SK-N-SH (cell line): ENCODE data around the gene SLC2A11. TPM values are rescaled to one million over a fixed set of nuclear protein-coding genes. Genes with fewer than 3 reads are reported as not detected.
"Not testable (repeated sequence)": the region's sequence is repeated elsewhere in the genome, so short reads cannot be mapped to it uniquely, and the experiment has no call there.

Source experiments
- CTCF ChIA-PET: fragments of 300-600, 350-600 bp; formaldehyde crosslinking; extraction: SDS; loops from one replicate; lab custom pipeline; 2021; lab: Yijun Ruan, JAX
- POLR2A ChIA-PET: fragments of 350-600 bp; sonication (Branson Sonifier 250); formaldehyde crosslinking; extraction: SDS; loops from one replicate; lab custom pipeline; 2020; ENCODE audit warnings: antibody characterized with exemption, inconsistent platforms; lab: Yijun Ruan, JAX
- DNase-seq: peaks from one replicate; pipeline ENCODE4 v3.0.0; 2012
- H2AFZ ChIP-seq: fragments of 200-600 bp; sonication (generic); 2 replicates; pipeline ENCODE4 v1.8.1; 2016; ENCODE audit warnings: antibody characterized with exemption, mild to moderate bottlenecking, low read depth
- H3F3A ChIP-seq: fragments of 200-600 bp; sonication (generic); replicated peaks from 2 replicates; pipeline ENCODE3; 2016; ENCODE audit warnings: antibody characterized with exemption, mild to moderate bottlenecking; ENCODE audit not compliant: insufficient read depth
- H3K27ac ChIP-seq, 2 experiments: fragments of 200-500 bp in 1 of 2; fragments of 200-600 bp in 1 of 2; sonication (Bioruptor generic) in 1 of 2; sonication (generic), shearing (Covaris generic) in 1 of 2; 2 replicates each; pipeline versions ENCODE4 v1.5.1 to v1.6.1; 2014 to 2016; ENCODE audit warnings: low read depth in 2 of 2, inconsistent platforms in 1 of 2, low read length in 1 of 2, mild to moderate bottlenecking in 1 of 2, mixed read lengths in 1 of 2
- H3K27me3 ChIP-seq: fragments of 200-600 bp; sonication (generic), shearing (Covaris generic); 2 replicates; pipeline ENCODE4 v1.6.1; 2016; ENCODE audit warnings: mixed run types; ENCODE audit not compliant: insufficient read depth
- H3K36me3 ChIP-seq, 2 experiments: fragments of 200-500 bp in 1 of 2; fragments of 200-600 bp in 1 of 2; sonication (Bioruptor generic) in 1 of 2; sonication (generic) in 1 of 2; replicated peaks in 1 of 2; 2 replicates each; pipeline versions ENCODE3 to v1.5.1; 2014 to 2016; ENCODE audit warnings: low read length in 1 of 2, mild to moderate bottlenecking in 1 of 2; ENCODE audit not compliant: insufficient read depth in 2 of 2, control insufficient read depth in 1 of 2
- H3K4me1 ChIP-seq, 2 experiments: fragments of 200-500 bp in 1 of 2; fragments of 200-600 bp in 1 of 2; sonication (Bioruptor generic) in 1 of 2; sonication (generic), shearing (Covaris generic) in 1 of 2; 2 replicates each; pipeline versions ENCODE4 v1.5.1 to v1.6.1; 2014 to 2016; ENCODE audit warnings: low read depth in 1 of 2, low read length in 1 of 2, mixed run types in 1 of 2; ENCODE audit not compliant: insufficient read depth in 2 of 2, control insufficient read depth in 1 of 2
- H3K4me2 ChIP-seq: fragments of 200-600 bp; sonication (generic), shearing (Covaris generic); 2 replicates; pipeline ENCODE4 v1.6.1; 2017; ENCODE audit warnings: mixed run types
- H3K4me3 ChIP-seq, 2 experiments: fragments of 200-500 bp in 1 of 2; fragments of 200-600 bp in 1 of 2; sonication (Bioruptor generic) in 1 of 2; sonication (generic), shearing (Covaris generic) in 1 of 2; 2 replicates each; pipeline versions ENCODE4 v1.5.1 to v1.8.1; 2014 to 2016; ENCODE audit warnings: low read depth in 2 of 2, inconsistent platforms in 1 of 2, low read length in 1 of 2, mild to moderate bottlenecking in 1 of 2, mixed read lengths in 1 of 2, moderate library complexity in 1 of 2
- H3K79me2 ChIP-seq: fragments of 200-600 bp; sonication (generic); 2 replicates; pipeline ENCODE4 v1.8.1; 2017; ENCODE audit warnings: mild to moderate bottlenecking; ENCODE audit not compliant: insufficient read depth
- H3K9ac ChIP-seq: fragments of 200-600 bp; sonication (generic); 2 replicates; pipeline ENCODE4 v1.6.1; 2017; ENCODE audit warnings: mixed run types
- H3K9me2 ChIP-seq: fragments of 200-600 bp; sonication (generic); 2 replicates; pipeline ENCODE4 v1.6.1; 2017; ENCODE audit warnings: mixed run types
- H3K9me3 ChIP-seq: fragments of 200-600 bp; sonication (generic); 2 replicates; pipeline ENCODE4 v1.6.1; 2017; ENCODE audit warnings: mixed run types, mild to moderate bottlenecking, moderate library complexity
- H4K20me1 ChIP-seq: fragments of 200-600 bp; sonication (generic); 2 replicates; pipeline ENCODE4 v1.6.1; 2017; ENCODE audit warnings: mild to moderate bottlenecking, mixed run types; ENCODE audit not compliant: insufficient read depth
- CTCF ChIP-seq: fragments of 200-600 bp; sonication (generic); IDR thresholded peaks from 2 replicates; pipeline ENCODE4 v1.6.1; 2017; ENCODE audit warnings: antibody characterized with exemption, mild to moderate bottlenecking, moderate library complexity
- ELF1 ChIP-seq: IDR thresholded peaks from 2 replicates; pipeline ENCODE4 v1.4.0; 2012
- EP300 ChIP-seq, 2 experiments: IDR thresholded peaks; 2 replicates each; pipeline versions ENCODE4 v1.4.0 to v1.6.1; 2012; ENCODE audit warnings: borderline replicate concordance in 1 of 2, low read depth in 1 of 2, low read length in 1 of 2
- EZH2phosphoT487 ChIP-seq: fragments of 200-600 bp; sonication (generic); IDR thresholded peaks from 2 replicates; pipeline ENCODE4 v1.6.1; 2017; ENCODE audit warnings: low read depth, mixed run types, mild to moderate bottlenecking, antibody characterized with exemption, moderate library complexity, borderline replicate concordance
- FOXM1 ChIP-seq: IDR thresholded peaks from 2 replicates; pipeline ENCODE4 v1.4.0; 2012; ENCODE audit warnings: low read depth, mild to moderate bottlenecking
- JUND ChIP-seq: IDR thresholded peaks from 2 replicates; pipeline ENCODE4 v1.4.0; 2012
- NFIC ChIP-seq: IDR thresholded peaks from 2 replicates; pipeline ENCODE4 v1.4.0; 2012; ENCODE audit warnings: borderline replicate concordance
- NRF1 ChIP-seq: IDR thresholded peaks from 2 replicates; pipeline ENCODE4 v1.6.1; 2012; ENCODE audit warnings: low read depth, mild to moderate bottlenecking, low read length
- POLR2AphosphoS5 ChIP-seq: IDR thresholded peaks from 2 replicates; pipeline ENCODE4 v1.6.1; 2012; ENCODE audit warnings: low read depth, low read length
- RAD21 ChIP-seq: IDR thresholded peaks from 2 replicates; pipeline ENCODE4 v1.6.1; 2012; ENCODE audit warnings: mild to moderate bottlenecking, low read length
- RXRA ChIP-seq: IDR thresholded peaks from 2 replicates; pipeline ENCODE4 v1.4.0; 2012; ENCODE audit warnings: low read depth, mild to moderate bottlenecking, borderline replicate concordance
- SIN3A ChIP-seq: IDR thresholded peaks from 2 replicates; pipeline ENCODE4 v1.6.1; 2012; ENCODE audit warnings: low read depth, mild to moderate bottlenecking, low read length, moderate library complexity, borderline replicate concordance
- SMC3 ChIP-seq: IDR thresholded peaks from 2 replicates; pipeline ENCODE4 v1.6.1; 2012; ENCODE audit warnings: low read depth, low read length, improper control_type of control experiment
- TAF1 ChIP-seq: IDR thresholded peaks from 2 replicates; pipeline ENCODE4 v1.6.1; 2012; ENCODE audit warnings: low read depth, mild to moderate bottlenecking, low read length, moderate library complexity, borderline replicate concordance
- TCF12 ChIP-seq: IDR thresholded peaks from 2 replicates; pipeline ENCODE4 v1.4.0; 2012
- TEAD4 ChIP-seq: IDR thresholded peaks from 2 replicates; pipeline ENCODE4 v1.4.0; 2012; ENCODE audit warnings: mild to moderate bottlenecking, borderline replicate concordance; ENCODE audit not compliant: insufficient read depth
- YY1 ChIP-seq: IDR thresholded peaks from 2 replicates; pipeline ENCODE4 v1.4.0; 2012; ENCODE audit warnings: low read depth, mild to moderate bottlenecking
- WGBS: methylation state at CpG from one replicate; pipeline ENCODE4 v1.1.6; 2017; ENCODE audit warnings: low lambda C conversion rate; 5-methylcytosine and 5-hydroxymethylcytosine counted together
- polyA plus RNA-seq, 3 experiments: library from polyadenylated mRNA; depleted of rRNA; stranded (reverse); fragments of >200 nt; gene quantifications; 2 replicates each; pipeline ENCODE4 v1.2.3, GENCODE V29; 2012
- TF ChIP-seq, protein P1 (sequence below): fragments of 150-350 bp; IDR thresholded peaks from 2 replicates; pipeline ENCODE4 v1.6.1; 2016; ENCODE audit warnings: mild to moderate bottlenecking, low read depth, low read length
- TF ChIP-seq, protein P2 (sequence below): IDR thresholded peaks from 2 replicates; pipeline ENCODE4; 2012

SLC2A11 gene
- polyA plus RNA-seq, 1 of the 3 experiments (the other 2 are of a cell fraction): 21.8 TPM

DNA sequence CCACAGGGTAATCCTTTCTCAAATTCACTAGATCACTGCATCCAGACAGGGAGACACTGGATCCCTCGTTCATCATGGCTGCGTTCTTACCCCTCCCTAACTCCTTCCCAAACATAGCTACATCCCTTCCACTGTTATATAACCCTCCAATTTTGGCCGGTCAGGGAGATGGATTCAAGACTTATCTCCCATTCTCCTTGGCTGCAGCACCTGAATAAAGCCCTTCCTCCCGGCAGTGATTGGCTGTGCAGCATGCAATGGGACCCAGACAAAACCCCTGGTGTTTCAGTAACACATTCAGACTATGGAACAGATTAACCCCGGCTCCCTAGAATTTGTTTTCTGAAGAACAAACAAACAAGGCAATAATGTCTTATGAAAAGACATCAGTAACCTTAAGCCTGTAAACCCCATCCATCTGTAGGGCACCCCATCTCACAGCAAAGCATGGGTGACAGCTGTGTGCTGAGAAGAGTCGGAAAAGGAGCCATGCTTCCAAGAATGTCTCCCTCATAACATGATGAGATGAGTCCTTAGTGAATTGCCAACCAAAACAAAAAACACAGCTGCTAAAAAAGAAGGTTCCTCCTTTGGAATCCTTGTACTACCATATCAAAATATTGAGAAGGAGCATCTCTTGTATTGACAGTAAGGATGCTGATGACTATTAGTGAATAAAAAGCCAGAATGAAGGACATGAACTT is 41.5 kb downstream of the SLC2A11 start:
- TF ChIP-seq POLR2AphosphoS5 (no peak), NRF1 (no peak), SMC3 (no peak), ELF1 (no peak), TEAD4 (no peak), EP300 (IDR thresholded peaks at IDR 0.05; ENCODE audit: borderline replicate concordance in 1 of 2, low read depth in 1 of 2, low read length in 1 of 2) (no peak), SIN3A (no peak), JUND (no peak), RAD21 (no peak), FOXM1 (no peak), EZH2phosphoT487 (no peak), RXRA (no peak), YY1 (no peak), NFIC (no peak), CTCF (no peak), TAF1 (no peak), TCF12 (no peak)
- TF ChIP-seq, protein P1, sequence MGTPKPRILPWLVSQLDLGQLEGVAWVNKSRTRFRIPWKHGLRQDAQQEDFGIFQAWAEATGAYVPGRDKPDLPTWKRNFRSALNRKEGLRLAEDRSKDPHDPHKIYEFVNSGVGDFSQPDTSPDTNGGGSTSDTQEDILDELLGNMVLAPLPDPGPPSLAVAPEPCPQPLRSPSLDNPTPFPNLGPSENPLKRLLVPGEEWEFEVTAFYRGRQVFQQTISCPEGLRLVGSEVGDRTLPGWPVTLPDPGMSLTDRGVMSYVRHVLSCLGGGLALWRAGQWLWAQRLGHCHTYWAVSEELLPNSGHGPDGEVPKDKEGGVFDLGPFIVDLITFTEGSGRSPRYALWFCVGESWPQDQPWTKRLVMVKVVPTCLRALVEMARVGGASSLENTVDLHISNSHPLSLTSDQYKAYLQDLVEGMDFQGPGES: no peak
- TF ChIP-seq, protein P2, sequence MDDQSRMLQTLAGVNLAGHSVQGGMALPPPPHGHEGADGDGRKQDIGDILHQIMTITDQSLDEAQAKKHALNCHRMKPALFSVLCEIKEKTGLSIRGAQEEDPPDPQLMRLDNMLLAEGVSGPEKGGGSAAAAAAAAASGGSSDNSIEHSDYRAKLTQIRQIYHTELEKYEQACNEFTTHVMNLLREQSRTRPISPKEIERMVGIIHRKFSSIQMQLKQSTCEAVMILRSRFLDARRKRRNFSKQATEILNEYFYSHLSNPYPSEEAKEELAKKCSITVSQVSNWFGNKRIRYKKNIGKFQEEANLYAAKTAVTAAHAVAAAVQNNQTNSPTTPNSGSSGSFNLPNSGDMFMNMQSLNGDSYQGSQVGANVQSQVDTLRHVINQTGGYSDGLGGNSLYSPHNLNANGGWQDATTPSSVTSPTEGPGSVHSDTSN: no peak
- H3K4me1 ChIP-seq: peaks cover 10 to 27% of the 10 kb centered on the region in 2 experiments; a peak in 2 of 4 replicates
- no peaks in the 10 kb centered on the region for H3K9me2 ChIP-seq
- peaks cover 25% of the 10 kb centered on the region; the same call in 1 of the 2 replicates for H3K79me2 ChIP-seq
- H3K4me2 ChIP-seq: no peak overlapping the region
- DNase-seq: no peak
- ChIA-PET CTCF (interaction anchor here (0.9 kb wide), 1 partner anchor 50 kb away, joined by 3 read pairs; no protein-coding TSS in a partner anchor), POLR2A (no interaction called here)
- H3K27me3 ChIP-seq: no peaks in the 10 kb centered on the region
- H2AFZ ChIP-seq: no peak overlapping the region
- no peak overlapping the region for H3K9ac ChIP-seq
- 95% methylated on average over 6 of the region's 6 CpGs for WGBS
- H3K36me3 ChIP-seq: peaks cover 21 to 23% of the 10 kb centered on the region in 2 experiments
- H3F3A ChIP-seq: no peaks in the 10 kb centered on the region
- no peaks in the 10 kb centered on the region for H3K9me3 ChIP-seq
- no peak overlapping the region for H3K4me3 ChIP-seq
- no peak overlapping the region for H3K27ac ChIP-seq
- peaks cover 9% of the 10 kb centered on the region; the same call in 1 of the 2 replicates for H4K20me1 ChIP-seq

- H3K27me3 ChIP-seq, H3K9me2 ChIP-seq, CTCF ChIA-PET, H3K27ac ChIP-seq, DNase-seq, H3K9ac ChIP-seq, H3K4me3 ChIP-seq, H3F3A ChIP-seq, H3K9me3 ChIP-seq, POLR2A ChIA-PET, H2AFZ ChIP-seq, H4K20me1 ChIP-seq, H3K4me2 ChIP-seq: not testable (repeated sequence)
- Histone ChIP-seq H3K36me3 (peaks cover 21 to 23% of the 10 kb centered on the region in 2 experiments), H3K79me2 (peaks cover 18% of the 10 kb centered on the region; the same call in 1 of the 2 replicates), H3K4me1 (peaks cover 10 to 27% of the 10 kb centered on the region in 2 experiments; a peak in 2 of 4 replicates)
- 78% methylated on average over 4 of the region's 4 CpGs for WGBS
Measured at GRCh38 chr22:23900227-23900626, 42.6 kb downstream of the SLC2A11 start.
